HG03280 (cell line): ENCODE results near the gene ZNF213.

Experiments
- ATAC-seq: cut with Tn5 transposase; IDR thresholded peaks from one replicate; pipeline ENCODE4 v1.9.1; 2021; ENCODE audit warnings: mild to moderate bottlenecking, moderate library complexity; ENCODE audit not compliant: unreplicated experiment

Gene ZNF213

GRCh38 chr16:3190949-3191353, 56.1 kb downstream of the ZNF213 start:
- no peak for ATAC-seq
